GM18517 (cell line): ENCODE results near the gene TTLL6.

Experiments used
- ATAC-seq: cut with Tn5 transposase; IDR thresholded peaks from one replicate; pipeline ENCODE4 v1.9.1; 2021; ENCODE audit warnings: mild to moderate bottlenecking, moderate library complexity; ENCODE audit not compliant: unreplicated experiment

TTLL6 gene

DNA sequence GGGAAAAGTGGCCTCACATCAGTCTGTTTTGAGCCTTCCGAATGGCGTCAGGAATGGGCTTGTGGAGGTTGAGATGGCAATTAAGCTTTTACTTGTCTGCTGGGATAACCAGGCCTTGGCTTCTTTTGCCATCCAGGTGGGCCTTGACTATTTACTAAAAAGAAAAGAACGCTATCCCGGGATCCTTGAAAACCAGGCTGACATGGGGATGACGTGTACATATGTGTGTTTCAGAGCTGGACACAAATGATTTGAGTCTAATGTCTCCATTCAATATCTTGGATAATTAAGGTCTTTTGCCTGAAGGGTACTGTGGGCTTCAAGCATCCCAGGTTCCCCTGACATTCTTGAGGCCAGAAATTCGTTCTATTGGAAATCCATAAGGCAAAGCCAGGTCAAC lies 55.9 kb downstream of the TTLL6 start:
- no peak for ATAC-seq

DNA sequence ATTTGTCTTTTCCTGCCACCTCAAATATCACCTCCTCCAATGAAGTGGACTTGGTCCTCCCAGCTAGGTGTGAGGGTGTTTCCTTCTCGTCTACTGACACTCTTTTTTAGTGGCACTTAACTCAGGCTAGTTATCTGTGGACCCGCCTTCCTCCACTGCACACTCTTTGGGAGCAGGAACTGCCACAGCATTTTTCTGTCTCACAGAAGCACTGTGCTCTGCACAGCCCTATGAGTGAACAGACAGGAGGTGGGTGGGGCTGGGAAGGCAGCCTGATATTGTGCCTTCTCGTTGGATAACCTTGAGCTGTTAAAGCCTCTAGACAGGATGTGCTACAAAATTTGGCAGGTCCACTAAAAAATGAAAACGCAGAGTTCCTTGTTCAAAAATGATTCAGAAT lies 56.6 kb downstream of the TTLL6 start:
- ATAC-seq: no peak

DNA sequence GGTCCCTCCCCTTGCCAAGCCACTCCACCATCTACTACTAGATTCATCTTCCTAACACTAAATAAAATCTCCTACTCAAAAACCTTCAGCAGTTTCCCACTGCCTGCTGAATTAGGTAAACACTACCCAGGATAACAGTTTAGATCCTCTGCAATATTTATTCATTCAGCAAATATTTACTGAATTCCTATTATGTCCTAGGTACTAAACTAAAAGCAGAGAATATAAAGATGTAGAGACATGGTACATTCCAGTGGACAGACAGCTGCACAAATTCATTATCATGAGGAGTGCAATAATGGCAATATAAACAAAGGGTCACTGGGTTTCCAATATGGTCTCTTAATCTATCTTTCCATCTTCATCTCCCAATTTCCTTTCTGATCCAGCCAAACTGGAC lies 57.7 kb downstream of the TTLL6 start:
- no peak for ATAC-seq

DNA sequence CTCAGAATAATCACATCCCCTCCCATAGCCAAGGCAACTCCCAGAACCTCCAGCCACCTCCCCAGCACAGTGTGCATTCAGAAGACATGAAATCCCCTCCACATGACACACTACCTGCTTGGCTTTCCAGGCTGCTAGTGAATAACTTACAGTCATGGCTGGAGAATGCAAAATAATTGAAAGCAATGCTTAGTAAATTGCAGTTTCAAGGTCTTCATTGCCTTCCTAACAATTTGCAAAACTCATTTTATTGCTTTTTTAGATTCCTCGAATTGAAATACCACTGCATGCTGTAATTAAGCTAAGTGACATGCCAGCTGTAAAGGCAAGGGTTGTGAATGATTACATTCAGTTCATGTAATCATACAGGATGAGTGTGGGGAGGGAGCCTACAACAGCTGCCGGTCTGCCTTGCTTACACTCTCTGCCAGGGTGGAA lies 59.5 kb downstream of the TTLL6 start:
- ATAC-seq: no peak

DNA sequence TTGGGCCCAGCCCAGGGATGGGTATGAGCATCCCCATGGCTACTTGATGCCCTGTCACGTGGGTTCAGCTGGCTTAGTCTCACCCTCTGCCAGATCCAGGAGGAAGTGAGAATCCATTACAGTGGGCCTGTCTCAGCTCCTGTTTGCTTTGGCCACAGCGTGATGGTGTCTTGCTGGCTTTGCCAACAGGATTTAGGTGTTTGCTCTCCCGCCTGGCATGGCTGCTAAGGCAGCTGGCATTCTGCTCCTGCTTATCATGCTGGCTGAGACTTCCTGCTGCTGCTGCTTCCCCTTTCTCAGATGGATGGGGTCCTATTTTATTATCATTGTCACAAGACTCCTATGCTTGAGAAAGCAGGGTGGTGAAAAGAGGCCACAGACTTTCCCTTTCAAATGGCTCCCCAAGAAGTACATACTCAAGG lies 60.2 kb downstream of the TTLL6 start:
- no peak for ATAC-seq

DNA sequence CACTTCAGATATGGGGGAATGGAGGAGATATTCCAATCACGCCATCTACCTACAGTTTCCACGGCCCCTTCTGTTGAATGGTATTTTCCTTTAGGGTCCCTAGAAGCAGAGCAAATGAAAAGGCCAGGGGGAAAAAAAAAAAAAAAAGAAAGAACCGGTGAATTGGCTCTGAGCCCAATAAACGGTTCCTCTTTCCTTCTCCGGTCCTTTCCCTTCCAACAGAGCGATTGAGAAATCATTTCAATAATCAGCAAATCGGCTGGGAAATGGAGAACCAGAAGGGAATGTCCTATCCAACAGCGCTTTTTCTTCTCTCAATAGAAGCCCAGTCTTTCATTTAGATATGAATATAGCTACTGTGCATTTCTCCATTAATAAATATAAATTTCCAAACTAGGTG lies 61.7 kb downstream of the TTLL6 start:
- ATAC-seq: no peak

DNA sequence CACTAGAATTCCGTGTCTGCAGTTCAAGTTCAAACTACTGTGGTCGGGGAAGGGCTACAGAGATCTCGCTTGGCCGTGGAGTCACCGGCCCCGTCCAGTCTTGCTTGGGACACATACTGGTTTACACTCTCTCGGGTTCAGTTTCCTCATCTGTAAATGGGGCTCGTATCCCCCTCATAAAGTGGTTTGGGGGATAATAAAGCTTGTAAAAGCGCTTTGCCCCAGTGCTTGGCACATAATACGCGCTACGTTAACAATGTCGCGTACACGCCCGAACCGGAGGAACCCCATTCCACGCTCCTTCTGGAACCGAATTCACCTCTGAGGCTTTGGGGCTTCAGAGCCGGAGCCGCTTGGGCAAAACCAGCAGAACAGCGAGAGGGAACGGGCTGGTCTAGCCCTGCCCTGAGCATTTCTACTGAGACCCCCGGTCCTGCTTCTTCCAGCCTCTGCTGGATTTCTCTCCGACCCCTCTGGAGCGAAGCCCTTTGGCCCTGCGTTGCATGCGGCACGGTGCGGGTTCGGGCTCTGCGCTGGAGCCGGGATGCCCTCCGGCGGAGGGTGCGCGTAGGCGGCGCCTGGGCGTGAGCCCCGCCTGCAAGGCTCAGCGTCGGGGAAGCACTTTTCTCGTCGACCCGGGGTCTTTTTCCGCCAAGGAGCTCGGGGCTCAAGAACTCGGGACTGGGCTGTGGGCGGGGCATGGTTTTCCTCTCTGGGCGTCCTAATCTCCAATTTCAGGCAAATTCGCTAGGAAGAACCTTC lies 62.3 kb downstream of the TTLL6 start:
- no peak for ATAC-seq

DNA sequence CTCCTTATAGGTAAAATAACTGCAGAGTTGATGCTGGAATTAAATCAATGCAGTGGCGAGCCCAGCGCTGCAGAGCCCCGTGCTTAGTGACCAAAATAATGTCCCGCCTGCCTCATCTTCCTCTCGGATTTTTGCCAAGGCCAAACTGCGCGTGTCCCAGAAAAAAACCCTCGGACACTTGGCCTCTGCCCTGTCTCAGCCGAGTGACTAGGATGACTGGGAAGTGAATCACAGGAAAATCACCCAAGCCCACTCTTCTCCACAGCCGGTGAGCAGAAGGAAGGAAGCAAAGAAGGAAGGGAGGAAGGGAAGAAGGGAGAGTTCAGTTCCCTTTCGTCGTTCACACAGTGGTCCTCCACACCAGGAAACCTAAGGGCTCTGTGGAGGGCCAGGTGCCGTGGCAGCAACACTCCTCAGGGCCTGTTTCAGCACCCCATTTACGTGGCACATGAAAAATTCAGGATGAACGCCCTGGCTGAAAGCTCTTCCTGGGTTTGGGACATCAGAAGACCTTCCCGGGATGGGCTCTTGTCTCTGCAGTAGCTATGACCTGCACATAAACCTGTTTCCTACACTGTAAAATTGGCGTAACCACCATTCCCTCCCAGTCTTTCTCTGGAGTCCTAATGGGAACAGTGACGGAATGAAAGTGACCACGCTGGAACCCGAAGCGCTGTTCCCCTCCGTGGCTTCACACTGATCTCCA lies 63.1 kb downstream of the TTLL6 start:
- ATAC-seq: no peak

DNA sequence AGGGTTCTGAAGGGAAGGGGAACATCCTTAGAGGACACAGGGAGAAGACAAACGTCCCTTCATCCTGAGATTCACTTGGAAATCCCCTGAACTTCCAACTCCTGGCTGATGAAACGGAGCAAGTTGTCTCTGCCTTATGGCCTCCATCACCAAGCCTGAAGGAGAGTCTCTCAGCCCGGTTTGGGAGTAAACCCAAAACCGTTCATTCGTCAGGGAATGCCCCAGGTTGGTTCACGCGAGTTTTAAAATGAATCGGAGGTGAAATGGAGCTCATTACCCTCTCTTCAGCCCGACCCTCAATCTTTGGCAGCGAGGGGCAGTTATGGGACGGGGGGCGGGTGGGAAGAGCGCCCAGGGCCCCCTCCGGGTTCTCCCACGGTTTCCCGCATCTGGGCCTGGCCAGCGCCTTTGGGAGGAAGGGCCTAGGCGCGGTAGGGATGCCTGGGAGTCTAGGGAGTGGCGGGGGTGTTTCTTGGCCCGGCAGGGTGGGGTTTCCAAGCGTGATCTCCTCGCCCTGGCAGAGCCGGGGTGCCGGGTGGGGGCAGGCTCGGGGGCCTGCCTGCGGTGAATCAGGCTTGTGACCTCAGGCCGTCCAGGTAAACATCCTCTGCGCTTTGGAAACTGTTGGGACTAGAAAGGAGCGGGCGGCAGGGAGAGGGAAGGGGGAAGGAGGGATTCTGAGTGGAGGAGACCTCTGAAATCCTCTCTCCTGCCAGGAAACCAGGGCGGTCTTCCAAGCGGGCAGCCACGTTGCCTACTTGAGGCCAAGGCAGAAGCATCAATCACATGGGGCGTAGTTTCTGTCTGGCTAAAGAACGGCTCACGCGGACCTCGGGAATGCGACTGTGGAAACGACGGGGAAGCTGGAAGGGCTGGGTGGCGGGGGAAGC lies 64.4 kb downstream of the TTLL6 start:
- no peak for ATAC-seq

DNA sequence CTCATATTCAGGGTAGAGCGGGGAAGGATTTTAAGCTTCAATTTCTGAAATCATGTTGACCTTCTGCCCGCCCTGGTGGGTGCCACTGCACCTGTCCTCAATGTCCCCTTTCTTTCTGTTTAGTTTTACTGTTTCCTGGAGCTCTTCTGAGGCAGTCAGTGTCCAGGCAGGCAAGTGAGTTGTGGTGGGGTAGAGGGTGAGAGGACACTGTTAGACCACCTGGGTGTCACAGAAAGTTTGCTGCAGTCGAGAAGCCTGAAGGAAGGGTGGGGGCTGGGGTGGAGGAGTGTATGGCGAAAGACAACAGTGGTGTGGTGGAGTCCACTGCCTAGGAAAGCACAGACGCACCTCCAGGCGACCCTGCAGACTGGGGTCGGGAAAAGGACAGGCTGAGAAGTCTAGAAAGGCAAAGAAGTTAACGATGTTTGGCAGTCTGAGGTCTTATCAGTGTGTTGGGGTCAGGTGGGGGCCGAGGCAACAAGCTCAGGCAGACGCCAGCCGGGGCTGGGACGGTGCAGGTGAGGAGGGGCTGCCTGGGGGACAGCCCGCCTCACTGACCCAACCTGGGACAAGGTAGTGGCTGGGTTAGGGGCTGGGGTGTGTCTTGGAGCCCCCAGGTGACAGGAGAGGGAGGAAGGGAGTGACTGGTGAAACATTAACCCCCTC lies 65.2 kb downstream of the TTLL6 start:
- ATAC-seq: no peak

DNA sequence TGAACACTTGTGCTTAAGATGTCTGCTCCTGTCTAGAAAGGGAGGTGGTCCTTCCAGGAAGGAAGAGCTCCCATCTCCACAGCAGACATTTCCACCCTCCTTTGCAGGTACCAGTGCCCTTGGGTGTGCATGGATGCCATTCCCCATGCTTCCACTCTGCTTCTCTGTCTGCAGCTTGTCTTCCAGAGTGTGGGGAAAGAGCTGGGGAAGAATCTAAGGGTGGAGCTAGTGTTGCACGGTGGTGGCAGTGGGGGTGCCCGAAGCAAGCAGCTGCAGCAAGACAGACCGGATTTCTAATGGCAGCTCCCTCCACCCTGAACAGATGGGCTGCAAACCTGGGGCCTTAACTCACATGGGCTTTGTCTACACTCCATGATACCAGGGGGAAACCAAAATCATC lies 65.9 kb downstream of the TTLL6 start:
- ATAC-seq: no peak

DNA sequence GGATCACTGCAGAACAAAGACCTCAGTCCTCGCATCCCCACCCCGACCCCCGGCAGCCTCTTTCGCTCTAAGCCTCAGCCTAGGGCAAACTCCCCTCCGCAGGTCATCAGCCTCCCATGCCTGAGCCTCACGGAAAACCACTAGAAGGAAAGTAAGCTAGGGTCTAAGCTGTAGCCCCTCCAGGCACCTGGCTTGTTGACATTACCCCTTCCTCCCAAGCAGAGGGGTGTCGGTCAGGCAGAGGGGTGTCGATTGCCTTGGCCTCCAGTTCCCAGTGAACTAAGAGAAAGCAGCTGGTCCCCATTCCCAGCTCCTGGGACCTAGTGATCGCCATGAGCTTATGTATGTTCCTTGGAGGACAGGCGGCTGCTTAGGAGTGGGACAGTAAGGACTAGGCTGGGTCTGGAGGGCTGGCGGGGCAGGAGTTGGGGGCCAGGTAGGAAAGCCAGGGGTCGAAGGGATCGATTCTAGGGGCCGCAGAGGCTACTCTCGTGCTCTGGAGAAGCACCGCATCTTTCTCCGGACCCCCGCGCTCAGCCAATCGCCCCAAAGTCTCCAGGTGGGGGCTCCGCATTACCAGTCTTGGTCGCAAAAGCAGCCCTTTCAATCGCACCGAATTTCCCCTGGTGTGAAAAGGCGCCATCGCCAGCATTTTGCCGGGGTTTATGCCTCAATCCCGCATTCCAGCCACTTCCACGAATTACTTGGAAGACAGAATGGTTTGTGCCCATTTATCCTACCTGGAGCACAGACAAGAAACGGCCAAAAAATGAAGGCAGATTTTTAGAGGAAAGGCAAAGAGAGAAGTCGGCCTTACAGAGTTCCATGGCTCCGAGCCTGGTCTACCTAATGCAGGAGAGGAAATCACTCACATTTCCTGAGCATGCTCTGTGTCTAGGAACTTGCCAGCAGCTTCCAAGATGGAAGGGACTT lies 67.1 kb downstream of the TTLL6 start:
- ATAC-seq: no peak

DNA sequence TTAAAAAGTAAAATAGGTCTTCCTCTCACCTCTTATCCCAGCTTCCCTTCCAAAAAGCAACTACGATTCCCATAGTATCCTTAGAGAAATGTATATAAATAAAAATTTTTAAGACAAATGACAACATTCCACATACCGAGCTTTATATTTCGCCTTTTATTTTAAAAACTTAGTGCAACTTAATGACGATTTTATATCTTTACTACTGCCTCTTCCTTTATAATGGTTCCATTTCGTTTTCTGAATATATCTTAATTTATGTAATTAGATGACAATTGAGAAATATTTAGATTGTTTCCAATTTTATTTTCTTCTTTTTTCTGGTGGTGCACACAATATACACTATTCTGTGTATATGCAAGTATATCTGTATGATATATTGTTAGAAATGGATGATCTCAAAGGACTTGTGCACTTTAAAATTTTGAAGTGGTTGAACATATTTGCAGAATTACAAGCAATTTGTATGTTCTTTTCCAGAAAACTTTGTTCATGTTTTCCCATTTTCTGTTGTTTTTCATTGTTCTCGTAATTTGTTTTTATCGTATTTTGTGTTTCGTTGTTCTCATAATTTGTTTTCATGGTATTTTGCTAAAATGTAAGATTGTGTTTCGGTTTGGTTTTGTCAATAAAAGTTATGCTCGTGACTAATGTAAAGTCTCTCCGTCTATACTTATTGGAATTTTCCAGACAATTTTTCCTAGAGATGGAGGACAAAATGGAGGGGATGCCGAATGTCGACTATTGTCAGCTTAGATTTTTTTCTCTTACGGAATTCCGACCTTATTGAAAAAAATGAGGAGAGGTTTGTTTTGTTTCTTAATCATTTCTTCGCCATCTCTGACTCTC lies 68.1 kb downstream of the TTLL6 start:
- ATAC-seq: no peak

DNA sequence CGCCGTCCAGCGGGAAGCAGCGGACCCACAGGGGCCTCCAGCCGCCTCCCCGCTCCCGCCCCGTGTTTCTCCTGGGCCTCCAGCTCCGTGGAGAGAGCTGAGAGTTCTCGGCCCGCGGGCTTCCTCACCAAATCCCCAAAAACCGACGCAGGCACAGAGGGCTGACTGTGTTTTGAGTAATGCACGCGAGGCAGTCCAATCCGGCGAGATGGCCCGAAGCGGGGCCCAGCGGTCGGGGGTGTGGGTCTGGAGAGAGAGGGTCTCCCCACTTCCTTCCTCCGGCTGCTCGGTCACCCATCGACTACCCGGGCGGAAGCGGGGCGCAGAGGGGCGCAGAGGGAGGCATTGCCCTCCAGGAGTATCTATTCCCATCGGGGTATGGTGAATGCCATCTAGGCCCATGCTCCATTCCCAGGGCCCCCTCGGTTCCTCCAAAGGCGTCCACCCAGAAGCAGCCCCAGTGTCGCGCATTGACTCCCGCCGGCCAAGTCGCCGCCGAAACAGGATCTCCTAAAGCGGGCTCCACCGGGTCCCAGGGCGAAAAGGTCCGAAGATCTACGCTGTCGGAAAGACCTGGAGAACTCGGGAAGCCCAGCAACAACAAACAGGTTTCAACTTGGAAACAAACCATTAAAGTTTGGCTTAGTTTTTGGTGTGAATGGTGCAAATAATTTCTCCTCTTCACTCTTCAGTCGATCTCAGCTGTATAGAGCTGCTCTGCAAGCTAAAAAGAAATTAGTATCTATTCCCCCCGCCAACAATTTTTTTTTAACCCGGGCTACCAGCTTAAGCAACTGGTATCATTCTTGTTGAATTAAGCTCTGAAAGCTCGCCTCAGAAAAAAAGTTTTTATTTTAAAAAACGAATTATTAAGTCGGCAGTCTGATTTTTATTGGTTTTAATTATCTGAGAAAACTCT lies 69.3 kb downstream of the TTLL6 start:
- ATAC-seq: no peak

DNA sequence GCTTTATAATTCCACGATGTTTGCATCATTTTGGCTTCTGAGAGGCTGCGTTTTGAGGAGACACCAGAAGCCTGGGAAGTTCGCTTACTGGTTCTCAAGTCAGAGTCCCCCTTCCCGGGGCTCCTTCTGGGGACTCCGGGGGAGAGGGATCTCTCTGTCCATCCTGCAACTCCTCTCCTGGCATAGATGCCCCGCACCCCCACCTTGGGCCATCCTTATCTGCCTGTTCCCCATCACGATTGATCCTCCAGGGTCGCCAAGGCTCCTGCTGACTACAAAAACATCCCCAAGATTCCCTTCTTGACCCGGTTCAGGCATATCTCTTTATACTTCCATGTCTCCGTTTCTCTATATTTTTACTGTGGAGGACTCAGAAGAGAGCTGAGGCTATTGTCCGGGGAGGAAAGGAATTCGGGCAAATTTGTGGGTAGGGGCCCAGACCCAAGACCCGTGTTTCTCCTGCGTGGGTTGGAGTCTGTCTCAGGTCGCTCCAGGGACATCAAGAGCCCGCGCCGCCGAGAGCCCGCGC lies 70.0 kb downstream of the TTLL6 start:
- no peak for ATAC-seq

DNA sequence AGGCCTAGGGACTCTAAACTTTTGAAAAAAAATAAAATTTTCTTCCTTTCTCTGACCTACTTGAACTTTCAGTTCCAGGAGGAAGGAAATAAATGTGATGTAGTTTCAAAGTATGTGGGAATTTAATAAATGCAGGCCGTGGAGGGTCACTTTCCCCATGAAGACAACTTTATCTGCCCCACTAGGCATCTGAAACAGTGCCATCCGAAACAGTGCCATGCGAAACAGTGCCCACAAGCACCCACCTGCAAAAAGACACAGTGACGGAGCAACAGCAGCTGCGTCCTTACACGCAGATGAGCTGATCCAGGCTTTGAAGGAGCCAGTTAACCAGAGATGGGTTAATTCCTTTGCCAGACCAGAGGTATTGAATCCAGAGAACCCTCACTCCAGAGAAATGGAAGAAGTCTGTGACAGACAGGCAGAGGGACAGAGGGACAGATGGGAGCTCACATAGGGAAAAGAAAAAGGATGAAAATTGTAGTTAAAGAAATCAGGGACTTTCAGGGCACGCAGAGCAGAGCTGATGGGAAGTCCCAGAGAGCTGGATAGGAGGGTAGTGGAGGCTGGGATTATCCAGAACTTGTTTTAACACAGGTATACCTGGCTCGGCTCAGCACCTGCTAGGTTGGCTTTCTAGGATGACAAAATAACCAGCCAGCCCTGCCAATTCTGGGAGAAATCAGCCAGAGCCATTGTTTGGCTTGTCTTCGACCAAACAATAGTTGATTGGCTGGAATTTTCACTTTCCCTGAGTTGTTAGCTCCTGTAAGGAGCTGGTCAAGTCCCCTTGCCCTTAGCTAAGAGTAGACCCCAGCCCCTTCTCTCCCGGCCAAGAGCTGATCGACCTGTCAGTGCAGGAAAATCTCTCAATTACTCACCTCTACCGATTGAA lies 71.4 kb downstream of the TTLL6 start:
- no peak for ATAC-seq

DNA sequence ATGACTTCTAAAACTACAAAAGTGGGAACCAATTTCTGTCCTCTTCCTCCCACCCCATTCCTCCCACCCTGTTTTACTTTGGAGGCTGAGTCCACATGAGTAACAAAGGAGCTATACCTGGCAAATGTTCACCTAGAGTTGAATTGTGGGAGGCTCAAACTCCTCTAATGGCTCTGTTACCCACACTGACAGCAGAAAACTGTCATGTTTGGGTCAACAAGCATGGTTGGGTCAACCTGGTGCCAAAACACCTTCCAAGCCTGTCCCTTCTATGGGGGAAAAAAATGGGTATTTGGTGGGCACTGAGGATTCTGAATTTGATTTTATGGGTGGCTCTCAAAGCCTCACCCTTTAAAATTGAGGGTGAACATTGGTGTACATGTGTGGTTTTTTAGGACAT lies 76.5 kb downstream of the TTLL6 start:
- ATAC-seq: no peak
